PC-3 (cell line): ENCODE measurements around the gene ADCY2.

Source experiments
- CTCF ChIP-seq: fragments of 300-600 bp; sonication (generic); conservative IDR thresholded peaks from 2 replicates; pipeline ENCODE4 v1.5.1; 2017; ENCODE audit warnings: antibody characterized with exemption, low read depth, mild to moderate bottlenecking, low read length
- EZH2 ChIP-seq: fragments of 300-600 bp; sonication (generic); IDR thresholded peaks from one replicate; pipeline ENCODE4 v1.6.1; 2017; ENCODE audit warnings: antibody characterized with exemption, mild to moderate bottlenecking, low read length; ENCODE audit not compliant: unreplicated experiment
- EZH2phosphoT487 ChIP-seq: fragments of 300-600 bp; sonication (generic); IDR thresholded peaks from 2 replicates; pipeline ENCODE4 v1.6.1; 2018; ENCODE audit warnings: mild to moderate bottlenecking, antibody characterized with exemption, low read length, borderline replicate concordance

GRCh38 chr5:7391814-7392692, 3.9 kb upstream of the ADCY2 start:
- TF ChIP-seq EZH2phosphoT487: no peak
- TF ChIP-seq CTCF: peak; percentile 78
- TF ChIP-seq EZH2: no peak
